HG03103 (cell line): Measurements from ENCODE around the gene UBR3.
A peak's percentile ranks its signal among the peaks of the same experiment; 100 is the strongest.
"Not testable (repeated sequence)": the region's sequence is repeated elsewhere in the genome, so short reads cannot be mapped to it uniquely, and the experiment has no call there.

Source experiments
- ATAC-seq: cut with Tn5 transposase; IDR thresholded peaks from one replicate; pipeline ENCODE4 v1.9.1; 2021; ENCODE audit warnings: low read depth; ENCODE audit not compliant: unreplicated experiment

The UBR3 gene

DNA sequence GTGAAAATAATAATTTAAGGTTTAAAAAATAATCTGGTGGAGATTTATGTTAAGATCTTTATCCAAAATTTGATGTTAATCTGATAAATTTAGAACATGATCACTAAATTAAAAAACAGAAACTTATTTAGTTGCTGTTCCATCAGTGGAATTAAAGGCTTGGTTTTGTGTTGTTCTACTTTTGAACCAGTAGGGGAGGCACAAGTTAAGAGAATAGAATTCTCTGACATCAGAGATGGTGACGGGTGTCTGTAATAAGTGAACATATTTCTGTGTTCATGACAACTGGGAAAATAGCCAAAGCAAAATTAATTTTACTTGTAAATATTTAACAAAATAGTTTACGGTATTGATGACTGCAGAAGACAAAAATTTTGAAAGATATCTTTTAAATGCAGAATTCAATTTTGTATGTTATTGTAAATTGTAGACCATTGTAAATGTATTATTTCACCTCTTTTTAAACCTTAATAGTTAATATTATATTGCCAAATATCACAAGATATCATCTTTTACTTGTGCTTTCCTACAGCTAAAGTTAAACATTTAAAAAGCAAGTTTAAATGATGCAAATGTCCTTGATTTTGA is 106.0 kb downstream of the UBR3 start:
- peak; percentile 67 for ATAC-seq

DNA sequence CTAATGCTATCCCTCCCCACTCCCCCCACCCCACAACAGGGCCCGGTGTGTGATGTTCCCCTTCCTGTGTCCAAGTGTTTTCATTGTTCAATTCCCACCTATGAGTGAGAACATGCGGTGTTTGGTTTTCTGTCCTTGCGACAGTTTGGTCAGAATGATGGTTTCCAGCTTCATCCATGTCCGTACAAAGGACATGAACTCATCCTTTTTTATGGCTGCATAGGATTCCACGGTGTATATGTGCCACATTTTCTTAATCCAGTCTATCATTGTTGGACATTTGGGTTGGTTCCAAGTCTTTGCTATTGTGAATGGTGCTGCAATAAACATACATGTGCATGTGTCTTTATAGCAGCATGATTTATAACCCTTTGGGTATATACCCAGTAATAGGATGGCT is 109.4 kb downstream of the UBR3 start:
- ATAC-seq: not testable (repeated sequence)

DNA sequence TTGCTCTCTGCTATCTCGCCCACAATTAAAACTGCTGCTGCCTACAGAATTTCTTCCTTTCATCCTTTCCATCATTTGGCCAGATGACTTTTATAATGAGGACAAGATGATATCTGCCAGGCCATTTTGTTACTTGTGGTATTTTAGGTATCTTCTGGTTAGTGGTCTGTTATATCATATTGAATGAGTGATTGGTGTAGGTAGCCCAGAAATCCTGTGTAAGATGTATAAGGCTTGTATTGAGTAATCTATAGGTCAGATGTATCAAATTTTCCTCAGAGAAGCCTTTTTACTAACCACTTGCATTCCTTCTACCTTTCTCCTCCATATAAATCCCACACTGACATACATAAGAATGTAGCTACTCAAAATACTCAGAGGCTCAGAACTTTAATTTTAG is 118.3 kb downstream of the UBR3 start:
- ATAC-seq: no peak

DNA sequence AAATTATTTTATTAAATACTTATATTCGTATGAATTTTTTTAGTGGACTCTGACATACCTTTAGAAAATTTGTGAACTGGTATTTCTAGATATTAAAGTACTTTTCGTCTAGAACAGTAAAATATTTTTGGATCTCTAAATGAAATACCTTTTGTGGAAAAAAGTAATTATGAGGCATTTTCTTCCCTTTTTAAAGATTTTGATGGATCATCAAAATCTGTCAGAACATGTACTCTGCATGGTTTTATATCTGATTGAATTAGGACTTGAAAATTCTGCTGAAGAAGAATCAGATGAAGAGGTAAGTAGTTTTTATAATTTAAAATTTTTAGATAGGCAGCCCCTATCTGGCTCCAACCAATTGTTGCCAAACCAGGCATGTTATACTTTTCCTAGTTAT is 118.8 kb downstream of the UBR3 start:
- ATAC-seq: no peak

DNA sequence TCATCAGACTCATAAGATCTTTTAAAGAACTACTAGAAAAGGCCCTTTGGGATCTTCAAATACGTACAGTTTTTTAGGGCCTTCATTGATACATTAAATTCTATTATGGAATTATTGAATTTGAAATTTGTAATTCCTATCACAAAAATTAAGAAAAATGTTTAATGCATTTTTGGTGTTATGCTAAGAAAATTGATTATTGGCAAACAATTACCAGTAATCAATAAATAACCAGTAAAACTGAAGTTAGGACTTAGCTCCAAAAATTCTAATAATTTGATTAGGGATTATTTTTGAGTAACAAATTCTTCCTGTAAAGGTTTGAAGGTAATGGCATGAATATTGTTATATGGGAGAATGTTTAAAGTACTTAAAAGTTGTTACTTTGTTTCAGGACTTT is 119.3 kb downstream of the UBR3 start:
- no peak for ATAC-seq

DNA sequence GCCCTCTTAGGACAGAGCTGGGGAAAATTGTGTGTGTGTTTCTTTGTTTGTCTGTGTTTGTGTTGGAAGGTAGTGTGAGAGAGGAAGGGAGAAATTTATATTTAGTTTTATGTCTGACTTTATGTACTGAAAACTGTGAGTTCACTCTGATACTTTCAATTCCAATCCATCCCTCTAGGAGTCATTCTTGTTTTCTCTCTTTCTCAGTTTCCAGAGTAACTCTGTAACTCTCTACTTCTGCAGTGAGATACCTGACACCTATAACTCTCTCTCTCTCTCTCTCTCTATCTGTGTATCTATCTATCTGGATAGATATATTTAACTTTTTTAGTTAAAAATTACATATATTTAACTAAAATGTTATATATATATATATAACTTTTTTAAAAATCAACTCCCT is 128.7 kb downstream of the UBR3 start:
- no peak for ATAC-seq

DNA sequence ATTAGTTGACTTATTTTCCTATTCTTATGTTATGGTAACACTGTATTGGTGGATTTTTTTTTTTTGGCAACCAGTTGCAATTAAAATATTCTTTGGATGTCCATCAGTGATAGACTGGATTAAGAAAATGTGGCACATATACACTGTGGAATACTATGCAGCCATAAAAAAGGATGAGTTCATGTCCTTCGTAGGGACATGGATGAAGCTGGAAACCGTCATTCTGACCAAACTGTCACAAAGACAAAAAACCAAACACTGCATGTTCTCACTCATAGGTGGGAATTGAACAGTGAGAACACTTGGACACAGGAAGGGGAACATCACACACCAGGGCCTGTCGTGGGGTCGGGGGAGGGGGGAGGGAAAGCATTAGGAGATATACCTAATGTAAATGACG is 130.0 kb downstream of the UBR3 start:
- not testable (repeated sequence) for ATAC-seq

DNA sequence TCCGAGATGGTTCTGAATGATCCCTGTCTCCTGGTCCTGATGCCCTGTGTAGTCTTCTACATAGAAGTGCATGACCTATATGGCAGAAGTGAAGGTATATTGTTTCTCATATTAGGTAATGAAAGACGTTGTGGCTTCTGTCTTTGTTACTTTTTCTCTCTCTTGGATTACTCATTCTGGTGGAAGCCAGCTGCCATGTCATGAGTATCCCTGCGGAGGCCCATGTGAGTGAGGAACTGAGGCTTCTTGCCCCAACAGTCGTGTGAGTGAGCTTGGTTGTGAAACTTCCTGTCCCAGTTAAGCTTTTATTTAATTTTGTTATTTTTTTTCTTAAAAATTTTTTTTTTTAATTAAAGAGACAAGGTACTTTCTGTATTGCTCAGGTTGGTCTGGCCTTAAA is 134.7 kb downstream of the UBR3 start:
- ATAC-seq: no peak

DNA sequence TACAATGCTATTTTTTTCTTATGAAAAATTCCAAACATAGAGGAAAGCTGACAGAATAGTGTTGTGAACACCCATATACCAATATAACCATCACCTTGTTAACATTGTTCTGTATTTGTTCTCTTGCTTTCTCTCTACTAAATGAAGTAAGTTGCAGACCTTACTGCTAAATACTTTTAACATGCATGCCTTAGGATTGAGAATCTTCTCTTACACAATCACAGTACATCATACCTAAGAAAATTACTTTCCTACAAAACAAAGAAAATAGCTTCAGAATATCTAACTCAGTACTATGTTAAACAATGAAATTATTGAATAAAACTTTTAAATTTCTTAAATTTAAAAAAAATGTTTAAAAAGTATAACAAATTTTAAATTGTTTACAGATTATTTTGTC is 136.5 kb downstream of the UBR3 start:
- ATAC-seq: no peak

DNA sequence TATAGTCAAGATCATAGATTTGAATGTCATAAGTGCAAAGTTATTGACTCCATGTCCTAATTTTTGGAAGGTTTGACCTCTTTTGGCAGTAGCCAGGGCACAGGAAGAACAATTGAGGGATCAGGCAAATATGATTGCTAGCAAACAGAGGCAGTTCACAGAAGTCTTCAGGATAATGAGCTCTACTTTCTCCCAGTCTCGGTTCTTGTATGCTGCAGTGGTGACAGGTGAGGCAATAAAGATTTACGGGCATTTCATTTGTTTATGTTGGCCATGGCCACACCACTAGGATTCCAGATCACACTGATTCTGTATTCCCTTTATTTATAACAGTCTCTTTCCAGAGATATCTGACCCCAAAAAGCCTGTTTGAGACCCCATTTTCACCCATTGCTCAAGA is 137.5 kb downstream of the UBR3 start:
- no peak for ATAC-seq

DNA sequence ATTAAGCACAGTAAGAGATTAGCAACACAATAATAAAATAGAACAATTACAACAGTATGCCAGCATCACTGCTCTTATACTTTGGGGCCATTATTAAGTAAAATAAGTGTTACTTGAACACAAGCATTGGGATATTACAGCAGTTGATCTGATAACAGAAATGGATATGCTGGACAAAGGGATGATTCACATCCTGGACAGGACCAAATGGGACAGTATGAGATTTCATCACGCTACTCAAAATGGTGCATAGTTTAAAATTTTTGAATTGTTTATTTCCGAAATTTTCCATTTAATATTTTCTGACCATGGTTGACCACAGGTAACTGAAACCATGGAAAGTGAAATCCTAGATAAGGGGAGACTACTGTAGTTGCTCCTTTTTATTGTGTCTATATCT is 138.2 kb downstream of the UBR3 start:
- no peak for ATAC-seq

DNA sequence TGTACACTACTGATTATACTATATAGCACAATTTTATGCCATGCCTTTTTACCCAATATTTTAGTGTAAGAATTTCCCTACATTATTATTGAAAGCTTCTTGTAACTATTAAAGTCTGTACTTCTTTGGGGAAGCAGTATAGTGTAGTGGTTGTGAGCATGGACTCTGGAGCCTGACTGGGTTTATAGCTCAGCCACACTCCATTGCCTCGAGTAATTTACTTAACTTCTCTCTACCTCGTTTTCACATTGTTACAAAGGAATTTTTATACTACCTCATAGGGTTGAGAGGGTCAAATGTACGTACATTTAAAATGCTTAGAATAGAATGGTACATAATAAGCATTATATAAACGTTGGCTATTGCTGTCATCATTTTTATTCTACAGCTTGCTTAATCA is 139.2 kb downstream of the UBR3 start:
- ATAC-seq: no peak

DNA sequence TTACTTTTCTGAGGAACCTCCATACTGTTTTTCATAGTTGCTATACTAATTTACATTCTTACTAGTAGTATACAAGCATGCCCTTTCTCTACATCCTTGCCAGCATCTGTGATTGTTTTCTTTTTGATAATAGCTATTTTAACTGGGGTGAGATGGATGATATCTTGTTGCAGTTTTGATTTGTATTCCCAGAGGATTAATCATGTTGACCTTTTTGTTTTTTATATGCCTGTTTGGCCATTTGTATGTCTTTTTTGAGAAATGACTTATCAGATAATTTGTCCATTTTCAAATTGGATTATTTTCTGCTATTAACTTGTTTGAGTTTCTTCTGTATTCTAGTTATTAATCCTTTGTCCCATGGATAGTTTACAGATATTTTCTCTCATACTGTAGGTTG is 141.5 kb downstream of the UBR3 start:
- ATAC-seq: no peak

DNA sequence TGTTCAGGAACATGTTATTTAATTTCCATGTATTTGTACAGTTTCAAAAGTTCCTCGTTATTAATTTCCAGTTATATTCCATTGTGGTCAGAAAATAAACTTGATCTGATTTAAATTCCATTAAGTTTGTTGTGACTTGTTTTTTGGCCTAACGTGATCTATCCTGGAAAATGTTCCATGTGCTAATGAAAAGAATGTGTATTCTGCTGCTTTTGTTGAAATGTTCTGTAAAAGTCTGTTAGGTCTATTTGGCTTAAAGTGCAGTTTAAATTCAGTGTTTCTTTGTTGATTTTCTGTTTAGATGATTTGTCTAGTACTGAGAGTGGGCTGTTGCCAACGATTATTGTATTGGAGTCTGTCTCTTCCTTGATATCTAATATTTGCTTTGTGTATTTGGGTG is 148.0 kb downstream of the UBR3 start:
- no peak for ATAC-seq

DNA sequence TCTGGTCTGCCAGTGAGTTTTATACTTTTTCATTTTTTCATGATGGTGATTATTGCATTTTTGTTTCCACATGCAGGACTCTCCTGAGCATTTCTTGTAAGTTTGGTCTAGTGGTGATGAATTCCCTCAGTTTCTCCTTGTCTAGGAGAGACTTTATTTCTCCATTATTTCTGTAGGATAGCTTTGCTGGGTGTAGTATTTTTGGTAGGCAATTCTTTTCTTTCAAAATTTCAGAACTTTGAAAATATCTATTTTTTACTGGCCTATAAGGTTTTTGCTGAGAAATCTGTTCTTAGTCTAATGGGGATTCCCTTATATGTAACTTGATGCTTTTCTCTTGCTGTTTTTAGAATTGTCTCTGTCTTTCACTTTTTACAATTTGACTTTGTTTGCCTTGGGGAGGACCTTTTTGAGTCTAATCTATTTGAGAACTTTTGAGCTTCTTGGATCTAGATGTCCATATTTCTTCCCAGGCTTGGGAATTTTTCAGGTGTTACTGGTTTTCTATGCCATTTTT is 149.1 kb downstream of the UBR3 start:
- no peak for ATAC-seq

DNA sequence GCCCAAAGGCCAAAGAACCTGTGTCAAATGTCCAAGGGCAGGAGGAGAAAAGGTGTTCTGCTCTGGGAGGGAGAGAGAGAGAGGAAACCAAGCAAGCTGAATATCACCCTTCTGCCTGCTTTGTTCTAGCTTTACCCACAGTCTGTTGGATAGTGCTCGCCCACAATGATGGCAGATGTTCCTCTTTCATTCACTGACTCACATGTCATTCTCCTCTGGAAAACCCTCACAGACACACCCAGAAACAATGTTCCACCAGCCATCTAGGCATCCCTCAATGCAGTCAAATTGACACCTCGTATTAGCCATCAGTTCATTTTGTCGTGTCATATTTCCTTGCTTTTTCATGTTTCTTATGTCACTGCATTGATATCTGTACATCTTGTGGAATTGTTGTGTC is 150.3 kb downstream of the UBR3 start:
- ATAC-seq: no peak

DNA sequence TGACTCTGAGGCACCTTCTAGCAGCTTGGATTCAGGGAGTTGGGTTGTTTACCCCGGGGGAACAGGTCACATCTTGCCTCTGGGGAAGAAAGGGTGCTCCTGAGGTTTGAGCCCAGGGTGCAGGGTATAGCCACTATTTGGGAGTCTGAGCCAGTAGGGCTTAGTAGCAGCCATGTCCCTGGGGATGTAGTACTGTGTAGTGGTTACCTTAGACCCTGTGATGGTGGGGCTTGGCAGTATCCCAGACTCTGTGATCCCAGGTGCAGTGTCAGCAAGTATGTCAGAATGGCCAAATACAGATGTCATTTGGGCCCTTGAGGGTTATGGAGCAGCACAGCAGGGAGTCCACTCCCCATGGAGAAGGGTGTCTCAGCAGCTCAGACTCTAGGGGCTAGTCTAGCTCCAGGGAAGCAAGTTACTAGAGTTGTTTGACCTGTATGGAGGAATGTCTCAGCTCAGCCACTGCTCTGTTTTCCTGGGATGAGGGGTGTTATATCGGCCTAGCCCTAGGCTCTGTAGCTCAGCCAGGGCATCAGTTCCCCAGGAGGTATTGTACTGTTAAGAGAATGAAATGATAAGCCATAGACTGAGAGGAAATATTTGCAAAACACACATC is 151.3 kb downstream of the UBR3 start:
- no peak for ATAC-seq

DNA sequence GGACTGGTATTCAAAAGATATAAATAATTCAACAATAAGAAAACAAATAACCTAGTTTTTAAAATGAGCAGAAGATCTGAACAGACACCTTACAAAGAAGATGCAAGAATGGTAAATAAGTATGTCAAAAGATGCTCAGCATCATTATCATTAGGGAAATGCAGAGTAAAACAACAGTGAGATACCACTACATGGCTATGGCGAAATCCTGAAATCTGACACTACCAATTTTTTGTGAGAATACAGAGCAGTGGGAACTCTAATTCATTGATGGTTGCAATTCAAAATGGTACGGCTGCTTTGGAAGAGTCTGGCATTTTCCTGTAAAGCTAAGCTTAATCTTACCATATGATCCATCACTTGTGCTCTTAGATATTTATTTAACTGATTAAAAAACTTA is 151.8 kb downstream of the UBR3 start:
- no peak for ATAC-seq

DNA sequence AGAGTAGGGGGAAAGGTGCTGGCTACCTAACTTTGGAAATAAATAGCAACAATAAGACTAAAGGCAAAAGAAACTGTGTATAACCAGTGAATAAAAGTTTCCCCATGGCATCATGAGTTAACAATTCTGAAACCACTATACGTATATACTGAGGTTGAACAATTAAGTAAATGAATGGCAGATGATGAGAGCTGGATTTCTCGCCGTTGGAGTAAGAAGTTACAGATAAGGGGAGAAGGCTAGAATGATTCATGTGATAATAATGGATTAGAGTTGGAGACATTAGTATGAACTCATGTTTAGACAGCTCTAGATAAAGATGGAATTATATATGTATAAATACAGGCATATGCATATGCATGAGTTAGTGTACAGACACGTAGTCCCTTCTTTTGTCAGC is 152.7 kb downstream of the UBR3 start:
- ATAC-seq: no peak

DNA sequence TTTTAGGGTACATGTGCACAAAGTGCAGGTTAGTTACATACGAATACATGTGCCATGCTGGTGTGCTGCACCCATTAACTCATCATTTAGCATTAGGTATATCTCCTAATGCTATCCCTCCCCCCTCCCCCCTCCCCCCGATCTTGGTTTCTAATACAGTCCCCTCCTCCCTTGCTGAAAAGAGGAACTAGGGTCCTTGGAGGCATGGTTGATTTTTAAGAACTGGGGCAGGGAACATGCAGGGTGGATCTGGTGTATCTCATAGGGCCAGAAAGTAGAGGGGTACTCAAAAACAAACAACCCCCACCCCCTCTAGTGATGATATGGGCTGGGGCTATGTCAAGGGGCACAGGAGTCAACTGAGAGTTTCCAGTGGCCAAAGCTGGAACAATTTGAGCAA is 153.4 kb downstream of the UBR3 start:
- no peak for ATAC-seq

DNA sequence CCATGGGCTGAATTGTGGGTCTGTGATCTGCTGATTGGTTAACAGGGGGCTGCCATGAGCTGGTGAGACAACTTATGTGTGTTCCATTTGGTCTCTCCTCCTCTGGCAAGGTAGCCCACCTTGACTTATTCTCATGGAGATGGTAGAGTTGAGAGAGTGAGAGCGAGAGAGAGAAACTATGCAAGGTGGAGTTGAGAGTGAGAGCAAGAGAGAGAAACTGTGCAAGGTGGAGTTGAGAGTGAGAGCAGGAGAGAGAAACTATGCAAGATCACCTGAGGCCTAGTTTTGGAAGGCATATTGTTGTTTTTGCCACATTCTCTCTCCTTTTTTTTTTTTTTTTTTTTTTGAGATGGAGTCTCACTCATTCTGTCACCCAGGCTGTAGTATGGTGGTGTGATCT is 155.7 kb downstream of the UBR3 start:
- ATAC-seq: no peak

DNA sequence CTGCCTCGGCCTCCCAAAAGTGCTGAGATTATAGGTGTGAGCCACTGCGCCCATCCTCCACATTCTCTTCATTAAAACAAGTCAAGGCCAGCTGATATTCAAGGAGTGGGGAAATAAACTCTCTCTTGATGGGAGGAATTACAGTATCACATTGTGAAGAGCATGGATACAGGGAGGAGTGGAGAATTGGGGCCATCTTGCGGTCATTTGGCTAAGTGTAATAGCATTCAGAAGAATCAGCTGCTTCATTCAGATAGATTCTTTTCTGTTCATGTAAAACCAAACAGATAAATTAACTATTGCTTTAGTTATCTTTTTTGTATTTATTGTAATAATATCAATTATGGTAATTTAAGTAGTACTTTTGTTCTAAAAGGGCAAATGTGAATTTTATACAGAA is 156.3 kb downstream of the UBR3 start:
- no peak for ATAC-seq

DNA sequence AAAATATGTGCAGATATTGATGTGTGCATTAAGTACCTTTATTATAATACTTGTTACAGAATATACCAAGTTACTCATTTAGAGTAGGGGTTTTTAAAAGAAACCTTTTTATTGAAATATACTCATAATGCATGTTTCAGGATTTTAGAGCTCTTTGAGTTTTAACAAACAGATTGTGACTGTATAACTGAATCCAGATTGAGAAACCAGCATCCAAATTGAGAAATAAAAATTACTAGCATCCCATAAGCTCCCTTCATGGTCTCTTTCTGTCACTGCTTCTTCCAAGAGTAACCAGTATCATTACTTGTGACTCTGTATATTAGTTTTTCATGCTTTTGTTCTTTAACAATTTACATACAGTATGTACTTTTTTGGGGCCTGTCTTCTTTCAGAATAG is 156.9 kb downstream of the UBR3 start:
- no peak for ATAC-seq
